Measurements from ENCODE around the gene LRMDA.

LRMDA gene

GRCh38 chr10:75857896-75858295 is 426.5 kb downstream of the LRMDA start:
- DNase-seq: no peak

GRCh38 chr10:75858339-75858738 is 426.9 kb downstream of the LRMDA start:
- DNase-seq: no peak

- DNase-seq: peak; percentile 36
Measured at GRCh38 chr10:75859141-75859540, 427.7 kb downstream of the LRMDA start.

GRCh38 chr10:75860009-75860408 is 428.6 kb downstream of the LRMDA start:
- DNase-seq: no peak

- DNase-seq: no peak
Measured at GRCh38 chr10:75861582-75861981, 430.2 kb downstream of the LRMDA start.

GRCh38 chr10:75862935-75863334 is 431.5 kb downstream of the LRMDA start:
- peak; percentile 88 for DNase-seq

- DNase-seq: no peak
Measured at GRCh38 chr10:75864717-75865116, 433.3 kb downstream of the LRMDA start.

- no peak for DNase-seq
Measured at GRCh38 chr10:75865413-75866299, 434.2 kb downstream of the LRMDA start.

GRCh38 chr10:75866300-75866625 is 434.8 kb downstream of the LRMDA start:
- peak; percentile 30 for DNase-seq

- no peak for DNase-seq
Measured at GRCh38 chr10:75866731-75867130, 435.3 kb downstream of the LRMDA start.

- DNase-seq: no peak
Measured at GRCh38 chr10:75868574-75868973, 437.1 kb downstream of the LRMDA start.

GRCh38 chr10:75870039-75870645 is 438.7 kb downstream of the LRMDA start:
- no peak for DNase-seq

GRCh38 chr10:75875740-75876139 is 444.3 kb downstream of the LRMDA start:
- DNase-seq: no peak

- DNase-seq: no peak
Measured at GRCh38 chr10:75876710-75877109, 445.3 kb downstream of the LRMDA start.

- DNase-seq: no peak
Measured at GRCh38 chr10:75877877-75878276, 446.5 kb downstream of the LRMDA start.

GRCh38 chr10:75878586-75878985 is 447.2 kb downstream of the LRMDA start:
- DNase-seq: no peak

GRCh38 chr10:75880031-75880775 is 448.8 kb downstream of the LRMDA start:
- no peak for DNase-seq

- DNase-seq: peak; percentile 8
Measured at GRCh38 chr10:75883081-75884072, 452.0 kb downstream of the LRMDA start.

GRCh38 chr10:75884808-75885207 is 453.4 kb downstream of the LRMDA start:
- no peak for DNase-seq

GRCh38 chr10:75887369-75887768 is 455.9 kb downstream of the LRMDA start:
- no peak for DNase-seq

GRCh38 chr10:75887992-75888680 is 456.7 kb downstream of the LRMDA start:
- DNase-seq: no peak

GRCh38 chr10:75889051-75889450 is 457.6 kb downstream of the LRMDA start:
- no peak for DNase-seq
